Trophoblast cell (in vitro differentiated cells and primary cell): ENCODE data around the gene CETN1.
A peak's percentile ranks its signal among the peaks of the same experiment; 100 is the strongest.

Experiments used
- DNase-seq, 2 donors: peaks; one replicate each; pipeline ENCODE4 v3.0.0-alpha.2; 2016
- H2AFZ ChIP-seq: 2 replicates; pipeline ENCODE4 v1.6.1; 2013; ENCODE audit warnings: low read length, moderate library complexity, mild to moderate bottlenecking; ENCODE audit not compliant: insufficient read depth, poor library complexity
- H2AK5ac ChIP-seq: 2 replicates; pipeline ENCODE4 v1.6.1; 2013; ENCODE audit warnings: mild to moderate bottlenecking, low read length
- H2BK120ac ChIP-seq: 2 replicates; pipeline ENCODE4 v1.6.1; 2013; ENCODE audit warnings: low read length, mild to moderate bottlenecking, moderate library complexity; ENCODE audit not compliant: insufficient read depth, poor library complexity
- H2BK12ac ChIP-seq: 2 replicates; pipeline ENCODE4 v1.6.1; 2013; ENCODE audit warnings: mild to moderate bottlenecking, low read length, moderate library complexity
- H2BK5ac ChIP-seq: 2 replicates; pipeline ENCODE4 v1.6.1; 2013; ENCODE audit warnings: low read length, low read depth, moderate library complexity, mild to moderate bottlenecking; ENCODE audit not compliant: poor library complexity
- H3K14ac ChIP-seq: 2 replicates; pipeline ENCODE4 v1.6.1; 2013; ENCODE audit warnings: mild to moderate bottlenecking, low read length
- H3K18ac ChIP-seq: 2 replicates; pipeline ENCODE4 v1.6.1; 2013; ENCODE audit warnings: mild to moderate bottlenecking, low read length
- H3K23ac ChIP-seq: 2 replicates; pipeline ENCODE4 v1.6.1; 2013; ENCODE audit warnings: low read length
- H3K27ac ChIP-seq: 2 replicates; pipeline ENCODE4 v1.5.1; 2013; ENCODE audit warnings: low read depth, mild to moderate bottlenecking, inconsistent platforms, low read length, moderate library complexity
- H3K27me3 ChIP-seq: 2 replicates; pipeline ENCODE4 v1.6.1; 2013; ENCODE audit warnings: inconsistent platforms, mild to moderate bottlenecking, low read length, moderate library complexity; ENCODE audit not compliant: insufficient read depth
- H3K36me3 ChIP-seq, 2 experiments: 1 replicate in 1 of 2; 2 replicates in 1 of 2; pipeline ENCODE4 v1.6.1; 2013; ENCODE audit warnings: low read length in 2 of 2, mild to moderate bottlenecking in 2 of 2, moderate library complexity in 1 of 2; ENCODE audit not compliant: insufficient read depth in 2 of 2, control insufficient read depth in 1 of 2
- H3K4ac ChIP-seq: 2 replicates; pipeline ENCODE4 v1.6.1; 2013; ENCODE audit warnings: low read depth, mild to moderate bottlenecking, low read length, moderate library complexity
- H3K4me1 ChIP-seq, 2 experiments: 1 replicate in 1 of 2; 2 replicates in 1 of 2; pipeline ENCODE4 v1.6.1; 2013; ENCODE audit warnings: low read length in 2 of 2, mild to moderate bottlenecking in 2 of 2, moderate library complexity in 1 of 2; ENCODE audit not compliant: insufficient read depth in 2 of 2, control insufficient read depth in 1 of 2
- H3K4me2 ChIP-seq: 2 replicates; pipeline ENCODE4 v1.6.1; 2013; ENCODE audit warnings: inconsistent platforms, mild to moderate bottlenecking, low read length, moderate library complexity
- H3K4me3 ChIP-seq: 2 replicates; pipeline ENCODE4 v1.5.1; 2013; ENCODE audit warnings: mild to moderate bottlenecking, low read depth, low read length, inconsistent platforms
- H3K79me1 ChIP-seq: one replicate; pipeline ENCODE4 v1.6.1; 2013; ENCODE audit warnings: low read length
- H3K79me2 ChIP-seq: 2 replicates; pipeline ENCODE4 v1.6.1; 2013; ENCODE audit warnings: low read length, mild to moderate bottlenecking; ENCODE audit not compliant: control insufficient read depth, insufficient read depth, poor library complexity
- H3K9ac ChIP-seq: 2 replicates; pipeline ENCODE4 v1.6.1; 2013; ENCODE audit warnings: mild to moderate bottlenecking, low read length
- H3K9me3 ChIP-seq: 2 replicates; pipeline ENCODE4 v1.6.1; 2013; ENCODE audit warnings: low read depth, mild to moderate bottlenecking, control low read depth, inconsistent platforms, low read length; ENCODE audit not compliant: insufficient read depth
- H4K12ac ChIP-seq: 2 replicates; pipeline ENCODE4 v1.6.1; 2013; ENCODE audit warnings: low read depth, mild to moderate bottlenecking, low read length, moderate library complexity
- H4K8ac ChIP-seq: 2 replicates; pipeline ENCODE4 v1.6.1; 2013; ENCODE audit warnings: low read depth, mild to moderate bottlenecking, low read length, moderate library complexity
- H4K91ac ChIP-seq: one replicate; pipeline ENCODE4 v1.6.1; 2013; ENCODE audit warnings: low read depth, mild to moderate bottlenecking, low read length, moderate library complexity
- WGBS: extraction: QIAGEN DNeasy Blood & Tissue Kit; methylation state at CpG from one replicate; pipeline ENCODE4 v1.1.7; 2013; ENCODE audit warnings: missing lambda C conversion rate; ENCODE audit not compliant: insufficient read length, insufficient coverage; ENCODE audit errors: extremely low coverage; 5-methylcytosine and 5-hydroxymethylcytosine counted together

CETN1 gene

GRCh38 chr18:612156-612555 is 32.0 kb downstream of the CETN1 start:
- peaks cover 0 to 3% of the 10 kb centered on the region in 2 experiments for H3K4me1 ChIP-seq
- no peak overlapping the region for H2AK5ac ChIP-seq
- no peak overlapping the region for H3K18ac ChIP-seq
- no peak overlapping the region for H3K4ac ChIP-seq
- no peaks in the 10 kb centered on the region for H3K79me2 ChIP-seq
- no CpG with 5 or more reads among the region's 7 CpGs for WGBS
- no peak overlapping the region for H2BK5ac ChIP-seq
- H3K4me3 ChIP-seq = no peak overlapping the region
- H2AFZ ChIP-seq = no peak overlapping the region
- H3K4me2 ChIP-seq = no peak overlapping the region
- no peaks in the 10 kb centered on the region for H3K27me3 ChIP-seq
- no peak overlapping the region for H4K91ac ChIP-seq
- H2BK120ac ChIP-seq = no peak overlapping the region
- H3K9me3 ChIP-seq = peaks cover 2% of the 10 kb centered on the region
- H3K23ac ChIP-seq = no peak overlapping the region
- no peak overlapping the region for H3K27ac ChIP-seq
- H3K79me1 ChIP-seq = no peaks in the 10 kb centered on the region
- H3K9ac ChIP-seq = no peak overlapping the region
- no peak overlapping the region for H2BK12ac ChIP-seq
- no peak overlapping the region for H3K14ac ChIP-seq
- H4K12ac ChIP-seq = no peak overlapping the region
- no peak overlapping the region for H4K8ac ChIP-seq
- no peaks in the 10 kb centered on the region for H3K36me3 ChIP-seq
- DNase-seq = no peak

GRCh38 chr18:614193-614592 is 34.0 kb downstream of the CETN1 start:
- Histone ChIP-seq H4K12ac (no peak overlapping the region), H3K9ac (no peak overlapping the region), H4K8ac (no peak overlapping the region), H3K9me3 (peaks cover 2% of the 10 kb centered on the region), H2BK5ac (no peak overlapping the region), H2BK120ac (no peak overlapping the region), H3K23ac (no peak overlapping the region), H3K27me3 (no peaks in the 10 kb centered on the region), H3K4me1 (peaks cover 0 to 3% of the 10 kb centered on the region in 2 experiments), H3K79me1 (no peaks in the 10 kb centered on the region), H3K4ac (no peak overlapping the region), H2AFZ (no peak overlapping the region), H3K14ac (no peak overlapping the region), H2AK5ac (no peak overlapping the region), H3K4me2 (no peak overlapping the region), H3K4me3 (no peak overlapping the region), H2BK12ac (no peak overlapping the region), H3K79me2 (no peaks in the 10 kb centered on the region), H3K36me3 (no peaks in the 10 kb centered on the region), H4K91ac (no peak overlapping the region), H3K27ac (no peak overlapping the region), H3K18ac (no peak overlapping the region)
- no peak for DNase-seq
- no CpG with 5 or more reads among the region's 1 CpG for WGBS

- no peak overlapping the region for H3K27ac ChIP-seq
- no peak overlapping the region for H3K23ac ChIP-seq
- H3K4me1 ChIP-seq = peaks cover 0 to 3% of the 10 kb centered on the region in 2 experiments
- no peak overlapping the region for H3K9ac ChIP-seq
- H4K8ac ChIP-seq = no peak overlapping the region
- H2BK5ac ChIP-seq = no peak overlapping the region
- no peak overlapping the region for H2BK120ac ChIP-seq
- no peak overlapping the region for H4K12ac ChIP-seq
- H3K4ac ChIP-seq = no peak overlapping the region
- H2AFZ ChIP-seq = no peak overlapping the region
- no peaks in the 10 kb centered on the region for H3K36me3 ChIP-seq
- H2AK5ac ChIP-seq = no peak overlapping the region
- no peak overlapping the region for H3K4me2 ChIP-seq
- H4K91ac ChIP-seq = no peak overlapping the region
- H3K79me2 ChIP-seq = no peaks in the 10 kb centered on the region
- H3K18ac ChIP-seq = no peak overlapping the region
- WGBS = no CpG with 5 or more reads among the region's 5 CpGs
- peaks cover 2% of the 10 kb centered on the region for H3K9me3 ChIP-seq
- H3K27me3 ChIP-seq = no peaks in the 10 kb centered on the region
- H2BK12ac ChIP-seq = no peak overlapping the region
- no peak overlapping the region for H3K4me3 ChIP-seq
- H3K79me1 ChIP-seq = no peaks in the 10 kb centered on the region
- no peak overlapping the region for H3K14ac ChIP-seq
- no peak for DNase-seq
Measured at GRCh38 chr18:615092-615521, 34.9 kb downstream of the CETN1 start.

- Histone ChIP-seq H3K14ac (no peak overlapping the region), H3K4me1 (no peaks in the 10 kb centered on the region), H3K9ac (no peak overlapping the region), H2AFZ (no peak overlapping the region), H4K12ac (no peak overlapping the region), H3K18ac (no peak overlapping the region), H3K27ac (no peak overlapping the region), H2BK120ac (no peak overlapping the region), H3K79me1 (no peaks in the 10 kb centered on the region), H3K9me3 (peaks cover 2% of the 10 kb centered on the region), H2BK5ac (no peak overlapping the region), H4K8ac (no peak overlapping the region), H2BK12ac (no peak overlapping the region), H4K91ac (no peak overlapping the region), H3K36me3 (no peaks in the 10 kb centered on the region), H2AK5ac (no peak overlapping the region), H3K27me3 (no peaks in the 10 kb centered on the region), H3K4me2 (no peak overlapping the region), H3K23ac (no peak overlapping the region), H3K79me2 (no peaks in the 10 kb centered on the region), H3K4me3 (no peak overlapping the region), H3K4ac (no peak overlapping the region)
- DNase-seq = peak; percentile 61 to 78
- no CpG with 5 or more reads among the region's 4 CpGs for WGBS
Measured at GRCh38 chr18:615773-616172, 35.6 kb downstream of the CETN1 start.
